Neutrophil (primary cell): Measurements from ENCODE around the gene ATP5F1D.

ENCODE experiments used
- H3K27ac ChIP-seq: fragments of 200-600 bp; sonication (generic); 2 replicates; pipeline ENCODE4 v1.5.1; 2016; ENCODE audit warnings: mild to moderate bottlenecking, moderate library complexity
- H3K27me3 ChIP-seq: fragments of 200-600 bp; sonication (generic); 2 replicates; pipeline ENCODE4 v1.6.0; 2016; ENCODE audit warnings: mild to moderate bottlenecking
- H3K36me3 ChIP-seq: fragments of 200-600 bp; sonication (generic); 2 replicates; pipeline ENCODE4 v1.5.1; 2017
- H3K4me1 ChIP-seq, 2 experiments: fragments of 200-600 bp in 1 of 2; sonication (generic) in 1 of 2; 1 replicate in 1 of 2; 2 replicates in 1 of 2; pipeline versions ENCODE4 v1.5.1 to v1.6.1; 2013 to 2016; ENCODE audit warnings: low read depth in 1 of 2, low read length in 1 of 2, mild to moderate bottlenecking in 1 of 2, moderate library complexity in 1 of 2; ENCODE audit not compliant: control insufficient read depth in 1 of 2, insufficient read depth in 1 of 2
- H3K4me3 ChIP-seq, 2 experiments: fragments of 200-600 bp in 1 of 2; sonication (generic) in 1 of 2; 1 replicate in 1 of 2; 2 replicates in 1 of 2; pipeline ENCODE4 v1.5.1; 2013 to 2016; ENCODE audit warnings: low read depth in 1 of 2, low read length in 1 of 2, mild to moderate bottlenecking in 1 of 2, moderate library complexity in 1 of 2
- H3K9me3 ChIP-seq: fragments of 200-600 bp; sonication (generic); 2 replicates; pipeline ENCODE4 v1.5.1; 2016
- CTCF ChIP-seq: fragments of 200-600 bp; sonication (generic); IDR thresholded peaks from 2 replicates; pipeline ENCODE4 v1.5.1; 2016; ENCODE audit warnings: antibody characterized with exemption

Gene ATP5F1D

GRCh38 chr19:1214299-1214861 lies 27.2 kb upstream of the ATP5F1D start:
- no peak overlapping the region for H3K4me3 ChIP-seq

GRCh38 chr19:1214862-1215731 lies 26.5 kb upstream of the ATP5F1D start:
- no peak for TF ChIP-seq CTCF
- Histone ChIP-seq H3K27me3 (no peaks in the 10 kb centered on the region), H3K4me1 (peaks cover 32% of the 10 kb centered on the region in 2 experiments), H3K27ac (no peak overlapping the region), H3K9me3 (no peaks in the 10 kb centered on the region), H3K4me3 (no peak overlapping the region), H3K36me3 (peaks cover 8% of the 10 kb centered on the region)

More at GRCh38 chr19:1214299-1214861, 27.2 kb upstream of the ATP5F1D start:
- Histone ChIP-seq H3K9me3 (no peaks in the 10 kb centered on the region), H3K36me3 (peaks cover 3% of the 10 kb centered on the region), H3K27me3 (no peaks in the 10 kb centered on the region), H3K4me1 (peaks cover 32 to 36% of the 10 kb centered on the region in 2 experiments), H3K27ac (peak overlapping the region; percentile 76)
- TF ChIP-seq CTCF = no peak

GRCh38 chr19:1216756-1217155 lies 24.8 kb upstream of the ATP5F1D start:
- Histone ChIP-seq H3K36me3 (peaks cover 25% of the 10 kb centered on the region), H3K4me1 (peaks cover 20 to 23% of the 10 kb centered on the region in 2 experiments)

GRCh38 chr19:1217366-1217765 lies 24.2 kb upstream of the ATP5F1D start:
- Histone ChIP-seq H3K36me3 (peaks cover 31% of the 10 kb centered on the region), H3K27me3 (no peaks in the 10 kb centered on the region), H3K4me3 (no peak overlapping the region), H3K4me1 (peaks cover 14 to 17% of the 10 kb centered on the region in 2 experiments), H3K9me3 (no peaks in the 10 kb centered on the region), H3K27ac (no peak overlapping the region)
- TF ChIP-seq CTCF = no peak

More at GRCh38 chr19:1216756-1217155, 24.8 kb upstream of the ATP5F1D start:
- Histone ChIP-seq H3K4me3 (no peak overlapping the region), H3K27me3 (no peaks in the 10 kb centered on the region), H3K27ac (no peak overlapping the region), H3K9me3 (no peaks in the 10 kb centered on the region)
- no peak for TF ChIP-seq CTCF

- no peak overlapping the region for H3K27ac ChIP-seq
- H3K4me3 ChIP-seq = no peak overlapping the region
These were observed 22.6 kb upstream of the ATP5F1D start for GRCh38 chr19:1218751-1219567.

More at GRCh38 chr19:1218751-1219567, 22.6 kb upstream of the ATP5F1D start:
- Histone ChIP-seq H3K27me3 (no peaks in the 10 kb centered on the region), H3K36me3 (peaks cover 47% of the 10 kb centered on the region), H3K4me1 (peaks cover 5 to 6% of the 10 kb centered on the region in 2 experiments), H3K9me3 (no peaks in the 10 kb centered on the region)
- no peak for TF ChIP-seq CTCF
